ENCODE measurements around the gene RGSL1.

DNA sequence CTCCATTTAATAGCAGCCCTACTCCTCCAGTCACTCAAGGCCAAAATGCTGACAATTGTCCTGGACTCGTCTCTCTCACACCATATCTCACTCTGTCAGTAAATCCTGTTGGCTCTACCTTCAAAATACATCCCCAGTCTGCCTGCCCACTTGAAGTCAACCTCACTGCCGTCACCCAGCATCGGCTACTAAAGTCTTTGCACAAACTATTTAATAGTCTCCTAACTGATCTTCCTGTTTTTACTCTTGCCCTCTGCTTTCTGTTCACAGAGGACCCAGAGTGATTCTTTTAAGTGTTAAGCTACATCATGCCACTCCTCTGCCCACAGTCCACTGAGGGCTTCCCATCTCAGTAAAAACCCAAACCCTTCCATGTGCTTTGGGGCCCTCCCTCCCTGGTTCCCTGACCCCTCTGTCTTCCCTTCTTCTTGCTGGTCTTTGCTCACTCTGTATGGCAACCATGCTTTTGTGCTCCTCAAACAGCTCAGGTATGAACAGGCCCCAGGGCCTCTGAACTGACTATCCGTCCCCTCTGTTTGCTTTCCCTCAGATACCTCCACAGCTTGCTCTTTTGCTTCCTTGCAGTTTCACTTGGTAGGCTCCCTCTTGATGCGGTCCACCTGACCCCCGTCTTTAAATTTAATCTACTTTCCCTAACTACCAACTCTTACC lies 120.1 kb downstream of the RGSL1 start:
- TF ChIP-seq, protein P1, sequence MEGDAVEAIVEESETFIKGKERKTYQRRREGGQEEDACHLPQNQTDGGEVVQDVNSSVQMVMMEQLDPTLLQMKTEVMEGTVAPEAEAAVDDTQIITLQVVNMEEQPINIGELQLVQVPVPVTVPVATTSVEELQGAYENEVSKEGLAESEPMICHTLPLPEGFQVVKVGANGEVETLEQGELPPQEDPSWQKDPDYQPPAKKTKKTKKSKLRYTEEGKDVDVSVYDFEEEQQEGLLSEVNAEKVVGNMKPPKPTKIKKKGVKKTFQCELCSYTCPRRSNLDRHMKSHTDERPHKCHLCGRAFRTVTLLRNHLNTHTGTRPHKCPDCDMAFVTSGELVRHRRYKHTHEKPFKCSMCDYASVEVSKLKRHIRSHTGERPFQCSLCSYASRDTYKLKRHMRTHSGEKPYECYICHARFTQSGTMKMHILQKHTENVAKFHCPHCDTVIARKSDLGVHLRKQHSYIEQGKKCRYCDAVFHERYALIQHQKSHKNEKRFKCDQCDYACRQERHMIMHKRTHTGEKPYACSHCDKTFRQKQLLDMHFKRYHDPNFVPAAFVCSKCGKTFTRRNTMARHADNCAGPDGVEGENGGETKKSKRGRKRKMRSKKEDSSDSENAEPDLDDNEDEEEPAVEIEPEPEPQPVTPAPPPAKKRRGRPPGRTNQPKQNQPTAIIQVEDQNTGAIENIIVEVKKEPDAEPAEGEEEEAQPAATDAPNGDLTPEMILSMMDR (conservative IDR thresholded peaks at IDR 0.05 in 1 of 2, IDR thresholded peaks at IDR 0.05 in 1 of 2; ENCODE audit: extremely low read depth in 1 of 2, insufficient read depth in 1 of 2, low read depth in 1 of 2, low read length in 2 of 2) = no peak
- no peak for TF ChIP-seq EZH2 (IDR thresholded peaks at IDR 0.05; ENCODE audit: borderline replicate concordance, low read length)
